HCT116 (cell line): ENCODE data around the gene ATP5F1A. TPM values are rescaled to one million over a fixed set of nuclear protein-coding genes. Genes with fewer than 3 reads are reported as not detected.

Experiments used
- ATAC-seq: fragments of 200-7000 bp; cut with Tn5 transposase; 2 replicates; pipeline ENCODE4 v1.9.1; 2020; ENCODE audit warnings: mild to moderate bottlenecking, moderate library complexity
- BruUV-seq: library from RNA; stranded (reverse); fragments of 400-500 nt; replicated peaks from 2 replicates; lab custom pipeline; 2021; lab: Mats Ljungman, UMichigan
- CTCF ChIA-PET: fragments of 300-600 bp; sonication (Branson Sonifier 250); formaldehyde crosslinking; loops from one replicate; lab custom pipeline; 2021; ENCODE audit warnings: antibody characterized with exemption; lab: Charles Lee
- POLR2A ChIA-PET: fragments of 300-600, 350-600 bp; sonication (Branson Sonifier 250); formaldehyde crosslinking; loops from one replicate; lab custom pipeline; 2021; ENCODE audit warnings: antibody characterized with exemption; lab: Charles Lee
- RAD21 ChIA-PET, 2 experiments: fragments of 300-600 bp; sonication (Branson Sonifier 250); formaldehyde crosslinking; loops; one replicate each; lab custom pipeline; 2023; ENCODE audit warnings: low total read pairs in 2 of 2; ENCODE audit not compliant: uncharacterized antibody in 2 of 2, unreplicated experiment in 2 of 2, low non-redundant PET in 1 of 2; lab: Charles Lee
- DNase-seq: peaks from one replicate; pipeline ENCODE4 v3.0.0-alpha.2; 2010; ENCODE audit warnings: low read depth, low spot score
- H2AFZ ChIP-seq: fragments of 200-600 bp; shearing (Covaris generic), sonication (generic); 2 replicates; pipeline ENCODE4 v1.6.1; 2017; ENCODE audit warnings: low read depth, mixed run types, mixed read lengths, antibody characterized with exemption, low read length; ENCODE audit not compliant: poor library complexity, severe bottlenecking
- H3K27ac ChIP-seq: 2 replicates; pipeline ENCODE4 v1.5.1; 2012; ENCODE audit warnings: low read depth, low read length
- H3K27me3 ChIP-seq: fragments of 200-600 bp; sonication (generic); 2 replicates; pipeline ENCODE4 v1.6.1; 2016; ENCODE audit warnings: mixed run types, low read length, mixed read lengths; ENCODE audit not compliant: insufficient read depth
- H3K36me3 ChIP-seq, 2 experiments: fragments of 200-500 bp in 1 of 2; fragments of 200-600 bp in 1 of 2; sonication (Bioruptor generic) in 1 of 2; sonication (generic) in 1 of 2; 2 replicates each; pipeline versions ENCODE4 v1.5.1 to v1.6.1; 2014 to 2016; ENCODE audit warnings: low read length in 2 of 2, inconsistent platforms in 1 of 2, mixed read lengths in 1 of 2, mixed run types in 1 of 2; ENCODE audit not compliant: insufficient read depth in 2 of 2, control insufficient read depth in 1 of 2
- H3K4me1 ChIP-seq, 2 experiments: fragments of 200-600 bp in 1 of 2; sonication (generic) in 1 of 2; 2 replicates each; pipeline versions ENCODE4 v1.5.1 to v1.6.1; 2012 to 2017; ENCODE audit warnings: low read length in 2 of 2, inconsistent platforms in 1 of 2, mild to moderate bottlenecking in 1 of 2, mixed read lengths in 1 of 2, mixed run types in 1 of 2, moderate library complexity in 1 of 2; ENCODE audit not compliant: insufficient read depth in 2 of 2, control insufficient read depth in 1 of 2
- H3K4me2 ChIP-seq: fragments of 200-600 bp; sonication (generic); 2 replicates; pipeline ENCODE4 v1.6.1; 2017; ENCODE audit warnings: mixed run types, low read length, mixed read lengths
- H3K4me3 ChIP-seq, 2 experiments: fragments of 200-600 bp in 1 of 2; sonication (generic) in 1 of 2; replicated peaks in 1 of 2; 2 replicates each; pipeline ENCODE4 v1.5.1; 2011 to 2016; ENCODE audit warnings: low read length in 2 of 2, control low read depth in 1 of 2, low read depth in 1 of 2, mild to moderate bottlenecking in 1 of 2, mixed read lengths in 1 of 2, mixed run types in 1 of 2
- H3K79me2 ChIP-seq: fragments of 200-600 bp; sonication (generic); 2 replicates; pipeline ENCODE4 v1.6.1; 2017; ENCODE audit warnings: mild to moderate bottlenecking, mixed run types, low read length, moderate library complexity, mixed read lengths; ENCODE audit not compliant: insufficient read depth
- H3K9ac ChIP-seq: fragments of 200-600 bp; sonication (generic); 2 replicates; pipeline ENCODE4 v1.6.1; 2016; ENCODE audit warnings: low read length, mixed read lengths
- H3K9me2 ChIP-seq: fragments of 200-600 bp; sonication (generic), shearing (Covaris generic); 2 replicates; pipeline ENCODE4 v1.6.1; 2017; ENCODE audit warnings: mixed run types, mild to moderate bottlenecking, moderate library complexity; ENCODE audit not compliant: insufficient read depth
- H3K9me3 ChIP-seq, 2 experiments: fragments of 200-500 bp in 1 of 2; fragments of 200-600 bp in 1 of 2; sonication (Bioruptor generic) in 1 of 2; sonication (generic) in 1 of 2; 2 replicates each; pipeline ENCODE4 v1.6.1; 2014 to 2017; ENCODE audit warnings: low read length in 2 of 2, mixed read lengths in 2 of 2, inconsistent platforms in 1 of 2, low read depth in 1 of 2, mild to moderate bottlenecking in 1 of 2, mixed run types in 1 of 2, moderate library complexity in 1 of 2; ENCODE audit not compliant: control insufficient read depth in 1 of 2, insufficient read depth in 1 of 2
- H4K20me1 ChIP-seq: fragments of 200-600 bp; sonication (generic), shearing (Covaris generic); 2 replicates; pipeline ENCODE4 v1.6.1; 2017; ENCODE audit warnings: mixed run types, mild to moderate bottlenecking, moderate library complexity; ENCODE audit not compliant: insufficient read depth
- ELF1 ChIP-seq: IDR thresholded peaks from 2 replicates; pipeline ENCODE4 v1.6.1; 2012; ENCODE audit warnings: low read depth, borderline replicate concordance
- EZH2 ChIP-seq: fragments of 200-600 bp; sonication (generic); IDR thresholded peaks from 2 replicates; pipeline ENCODE4 v1.6.1; 2017; ENCODE audit warnings: antibody characterized with exemption, mixed run types
- FOSL1 ChIP-seq: IDR thresholded peaks from 2 replicates; pipeline ENCODE4 v1.6.1; 2012; ENCODE audit warnings: low read depth
- MAX ChIP-seq: IDR thresholded peaks from 2 replicates; pipeline ENCODE4 v1.6.1; 2012
- POLR2A ChIP-seq: IDR thresholded peaks from 2 replicates; pipeline ENCODE4 v1.7.0; 2011; ENCODE audit warnings: borderline replicate concordance; ENCODE audit not compliant: insufficient read depth, insufficient read length; ENCODE audit errors: extremely low read depth
- POLR2AphosphoS5 ChIP-seq: IDR thresholded peaks from 2 replicates; pipeline ENCODE4 v1.6.1; 2011; ENCODE audit warnings: mild to moderate bottlenecking, low read depth, low read length, moderate library complexity
- RAD21 ChIP-seq: IDR thresholded peaks from 2 replicates; pipeline ENCODE4 v1.6.1; 2012; ENCODE audit warnings: low read depth, mild to moderate bottlenecking
- REST ChIP-seq: IDR thresholded peaks from 2 replicates; pipeline ENCODE4 v1.6.1; 2012; ENCODE audit warnings: low read depth
- SIN3A ChIP-seq: IDR thresholded peaks from 2 replicates; pipeline ENCODE4 v1.6.1; 2012; ENCODE audit warnings: low read depth
- SP1 ChIP-seq: IDR thresholded peaks from 2 replicates; pipeline ENCODE4 v1.6.1; 2012; ENCODE audit warnings: low read depth
- SRF ChIP-seq: IDR thresholded peaks from 2 replicates; pipeline ENCODE4 v1.6.1; 2012; ENCODE audit warnings: low read depth
- TCF7L2 ChIP-seq: IDR thresholded peaks from 2 replicates; pipeline ENCODE4 v1.7.0; 2011; ENCODE audit warnings: borderline replicate concordance, inconsistent platforms; ENCODE audit not compliant: insufficient read depth, insufficient read length; ENCODE audit errors: extremely low read depth
- YY1 ChIP-seq: IDR thresholded peaks from 2 replicates; pipeline ENCODE4 v1.6.1; 2011; ENCODE audit warnings: low read length, low read depth, moderate library complexity, mild to moderate bottlenecking; ENCODE audit not compliant: insufficient replicate concordance; ENCODE audit errors: extremely low read depth
- ZBTB33 ChIP-seq: IDR thresholded peaks from 2 replicates; pipeline ENCODE4 v1.6.1; 2011; ENCODE audit warnings: mild to moderate bottlenecking, low read length, moderate library complexity; ENCODE audit not compliant: insufficient replicate concordance; ENCODE audit errors: extremely low read depth
- ZFX ChIP-seq: fragments of 450-650 bp; IDR thresholded peaks from 2 replicates; pipeline ENCODE4 v1.6.1; 2017
- ZNF274 ChIP-seq: fragments of 200-500 bp; sonication (Bioruptor generic); IDR thresholded peaks from 2 replicates; pipeline ENCODE4 v1.6.1; 2014; ENCODE audit warnings: mild to moderate bottlenecking, low read depth, low read length, inconsistent platforms
- intact Hi-C: fragments of 100-400 bp; cut with micrococcal nuclease; formaldehyde crosslinking; loops from 2 replicates; pipeline ENCODE4 v1.10.0; 2022
- total RNA-seq: library from RNA; stranded (reverse); gene quantifications from one replicate; pipeline ENCODE4 v1.2.1, GENCODE V29; 2021; ENCODE audit not compliant: unreplicated experiment
- TF ChIP-seq, protein P1 (sequence below), 3 experiments: fragments of 200-600 bp in 1 of 3; sonication (generic) in 1 of 3; IDR thresholded peaks in 2 of 3; conservative IDR thresholded peaks in 1 of 3; 2 replicates each; pipeline ENCODE4 v1.5.1; 2012 to 2017; ENCODE audit warnings: low read depth in 2 of 3, low read length in 2 of 3, antibody characterized with exemption in 1 of 3, borderline replicate concordance in 1 of 3, control low read depth in 1 of 3, mild to moderate bottlenecking in 1 of 3, mixed read lengths in 1 of 3, mixed run types in 1 of 3, moderate library complexity in 1 of 3; ENCODE audit not compliant: insufficient read depth in 1 of 3

Gene ATP5F1A
- total RNA-seq, 1 experiment from 2014 or later = 563 TPM

DNA sequence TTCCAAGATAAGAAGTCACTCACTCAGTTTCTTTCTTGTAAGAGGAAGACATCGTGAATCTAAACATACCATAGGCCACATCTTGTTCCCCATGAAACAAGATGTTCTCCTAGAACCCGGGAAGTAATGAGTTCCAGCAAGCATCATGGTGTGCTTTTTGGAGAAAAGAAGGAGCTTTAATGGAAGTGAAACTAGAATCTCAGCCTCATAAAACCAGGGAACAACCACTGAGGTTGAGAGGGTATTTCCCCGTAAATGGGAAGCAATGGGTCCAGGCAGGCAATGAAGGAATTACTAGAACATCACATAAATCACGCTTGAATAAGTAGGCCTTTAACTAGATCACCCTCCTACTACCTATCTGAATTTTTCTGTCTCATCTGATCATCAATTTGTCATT lies 66.4 kb downstream of the ATP5F1A start:
- ATAC-seq (no peak), DNase-seq (no peak)
- BruUV-seq = no TSS peak
- no peaks in the 10 kb centered on the region for H3K36me3 ChIP-seq
- no peaks in the 10 kb centered on the region for H4K20me1 ChIP-seq
- no peaks in the 10 kb centered on the region for H3K4me1 ChIP-seq
- intact Hi-C loops = no loop called here
- TF ChIP-seq REST = no peak
- TF ChIP-seq POLR2AphosphoS5 = no peak
- TF ChIP-seq ELF1 = no peak
- TF ChIP-seq, protein P1, sequence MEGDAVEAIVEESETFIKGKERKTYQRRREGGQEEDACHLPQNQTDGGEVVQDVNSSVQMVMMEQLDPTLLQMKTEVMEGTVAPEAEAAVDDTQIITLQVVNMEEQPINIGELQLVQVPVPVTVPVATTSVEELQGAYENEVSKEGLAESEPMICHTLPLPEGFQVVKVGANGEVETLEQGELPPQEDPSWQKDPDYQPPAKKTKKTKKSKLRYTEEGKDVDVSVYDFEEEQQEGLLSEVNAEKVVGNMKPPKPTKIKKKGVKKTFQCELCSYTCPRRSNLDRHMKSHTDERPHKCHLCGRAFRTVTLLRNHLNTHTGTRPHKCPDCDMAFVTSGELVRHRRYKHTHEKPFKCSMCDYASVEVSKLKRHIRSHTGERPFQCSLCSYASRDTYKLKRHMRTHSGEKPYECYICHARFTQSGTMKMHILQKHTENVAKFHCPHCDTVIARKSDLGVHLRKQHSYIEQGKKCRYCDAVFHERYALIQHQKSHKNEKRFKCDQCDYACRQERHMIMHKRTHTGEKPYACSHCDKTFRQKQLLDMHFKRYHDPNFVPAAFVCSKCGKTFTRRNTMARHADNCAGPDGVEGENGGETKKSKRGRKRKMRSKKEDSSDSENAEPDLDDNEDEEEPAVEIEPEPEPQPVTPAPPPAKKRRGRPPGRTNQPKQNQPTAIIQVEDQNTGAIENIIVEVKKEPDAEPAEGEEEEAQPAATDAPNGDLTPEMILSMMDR (IDR thresholded peaks at IDR 0.05 in 2 of 3, conservative IDR thresholded peaks at IDR 0.05 in 1 of 3; ENCODE audit: borderline replicate concordance in 1 of 3, insufficient read depth in 1 of 3, low read depth in 2 of 3, low read length in 2 of 3) = no peak
- no peak for TF ChIP-seq MAX
- TF ChIP-seq ZBTB33 = no peak
- no peak for TF ChIP-seq EZH2
- TF ChIP-seq POLR2A = no peak
- no peak for TF ChIP-seq FOSL1
- TF ChIP-seq YY1 = no peak
- TF ChIP-seq TCF7L2 = no peak
- TF ChIP-seq RAD21 = no peak
- TF ChIP-seq ZFX = no peak
- TF ChIP-seq SRF = no peak
- TF ChIP-seq ZNF274 = no peak
- no peak for TF ChIP-seq SIN3A
- TF ChIP-seq SP1 = no peak
- ChIA-PET POLR2A (no interaction called here), RAD21 (no interaction called here), CTCF (no interaction called here)
- no peaks in the 10 kb centered on the region for H3K9me2 ChIP-seq
- H3K27me3 ChIP-seq = no peaks in the 10 kb centered on the region
- H3K27ac ChIP-seq = no peak overlapping the region
- no peak overlapping the region for H2AFZ ChIP-seq
- H3K4me2 ChIP-seq = no peak overlapping the region
- H3K9ac ChIP-seq = no peak overlapping the region
- H3K79me2 ChIP-seq = no peaks in the 10 kb centered on the region
- H3K9me3 ChIP-seq = no peaks in the 10 kb centered on the region
- no peak overlapping the region for H3K4me3 ChIP-seq
